ENCODE data around the gene TMEM229A.

DNA sequence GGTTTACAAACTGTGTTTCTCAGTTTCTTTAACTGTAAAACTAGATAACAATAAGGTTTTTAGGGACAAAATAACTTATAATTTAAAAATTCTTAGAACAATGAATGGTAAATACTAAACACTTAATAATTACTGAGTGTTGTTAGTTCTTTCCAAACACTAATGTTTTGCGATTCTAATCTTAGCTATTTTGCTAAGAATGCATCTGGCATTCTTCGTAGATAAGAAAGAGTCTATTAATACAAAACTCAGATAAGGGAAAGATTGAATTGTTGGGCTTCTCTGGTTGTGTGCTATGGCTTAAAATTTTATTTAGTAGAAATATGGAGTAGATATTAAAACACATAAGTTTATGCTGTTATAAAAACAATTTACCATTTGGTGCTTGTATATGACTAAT lies 45.4 kb downstream of the TMEM229A start:
- TF ChIP-seq YY1 (IDR thresholded peaks at IDR 0.05; ENCODE audit: insufficient read depth, insufficient read length) (no peak), ZNF274 (IDR thresholded peaks at IDR 0.05; ENCODE audit: low read depth, low read length) (no peak)
